ENCODE data around the gene RPL6. TPM values are rescaled to one million over a fixed set of nuclear protein-coding genes. Genes with fewer than 3 reads are reported as not detected.
A peak's percentile ranks its signal among the peaks of the same experiment; 100 is the strongest.

RPL6 gene
- total and polyA plus RNA-seq, 9 of the 15 experiments (the other 6 are each of a cell fraction or from before 2014, with no cell fraction given) = 1,519 to 3,103 (median 2,396) TPM

- TF ChIP-seq FOXP4 (CRISPR knock-in tag; IDR thresholded peaks at IDR 0.05; ENCODE audit: borderline replicate concordance) (peak; percentile 80; the same call in 1 of the 2 replicates), EGR1 (conservative IDR thresholded peaks at IDR 0.05) (no peak), ARID3B (CRISPR knock-in tag; IDR thresholded peaks at IDR 0.05; ENCODE audit: borderline replicate concordance) (no peak), MTA1 (IDR thresholded peaks at IDR 0.05; ENCODE audit: borderline replicate concordance) (no peak), CBFA2T2 (conservative IDR thresholded peaks at IDR 0.05) (no peak), NKRF (IDR thresholded peaks at IDR 0.05; ENCODE audit: borderline replicate concordance) (peak; percentile 69; the same call in 1 of the 2 replicates), AFF1 (IDR thresholded peaks at IDR 0.05; ENCODE audit: low read depth in 1 of 2, partially characterized antibody in 2 of 2) (peak in 1 of 2 experiments; percentile 20), CHD1 (IDR thresholded peaks at IDR 0.05; ENCODE audit: low read length) (peak; percentile 42), ZNF311 (CRISPR knock-in tag; IDR thresholded peaks at IDR 0.05) (no peak)
Measured at GRCh38 chr12:112419297-112420133, 10.1 kb upstream of the RPL6 start (continued).

Data from K562 (cell line).